ENCODE data around the gene SIMC1. TPM values are rescaled to one million over a fixed set of nuclear protein-coding genes. Genes with fewer than 3 reads are reported as not detected.

SIMC1 gene
- polyA plus RNA-seq, 1 of the 3 experiments (the other 2 are of a cell fraction), result 12.4 TPM

DNA sequence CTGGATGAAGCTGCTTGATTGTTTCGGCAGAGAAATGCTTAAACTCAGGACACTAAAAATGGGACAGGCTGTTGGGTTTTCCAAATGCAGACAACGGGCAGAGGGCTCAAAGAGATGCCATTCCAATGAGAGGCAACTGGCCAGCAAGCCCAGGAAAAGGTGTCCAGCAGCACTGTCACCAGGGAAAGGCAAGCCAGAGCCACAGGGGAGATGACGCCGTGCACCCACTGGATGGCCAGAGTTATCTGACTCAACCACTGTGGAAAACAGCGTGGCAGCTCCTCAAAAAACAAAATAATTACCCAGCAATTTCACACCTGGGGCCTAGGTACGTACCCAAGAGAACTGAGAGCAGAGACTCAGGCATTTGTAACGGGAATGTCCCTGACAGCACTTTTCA, 48.4 kb upstream of the SIMC1 start:
- no peaks in the 10 kb centered on the region for H3F3A ChIP-seq (replicated peaks; ENCODE audit: insufficient read depth)
- 76% methylated on average over 7 of the region's 7 CpGs for WGBS (ENCODE audit: low lambda C conversion rate)
- H3K27ac ChIP-seq (ENCODE audit: low read depth in 2 of 2, low read length in 1 of 2), result no peak overlapping the region
- H4K20me1 ChIP-seq (ENCODE audit: insufficient read depth), result no peaks in the 10 kb centered on the region
- no peaks in the 10 kb centered on the region for H3K9me3 ChIP-seq
- TF ChIP-seq ELF1 (IDR thresholded peaks at IDR 0.05) (no peak), RCOR1 (IDR thresholded peaks at IDR 0.05; ENCODE audit: low read length) (no peak), YY1 (IDR thresholded peaks at IDR 0.05; ENCODE audit: low read depth) (no peak), RXRA (IDR thresholded peaks at IDR 0.05; ENCODE audit: borderline replicate concordance, low read depth) (no peak), FOXJ3 (CRISPR knock-in tag; IDR thresholded peaks at IDR 0.05) (no peak)
- TF ChIP-seq, protein P1, sequence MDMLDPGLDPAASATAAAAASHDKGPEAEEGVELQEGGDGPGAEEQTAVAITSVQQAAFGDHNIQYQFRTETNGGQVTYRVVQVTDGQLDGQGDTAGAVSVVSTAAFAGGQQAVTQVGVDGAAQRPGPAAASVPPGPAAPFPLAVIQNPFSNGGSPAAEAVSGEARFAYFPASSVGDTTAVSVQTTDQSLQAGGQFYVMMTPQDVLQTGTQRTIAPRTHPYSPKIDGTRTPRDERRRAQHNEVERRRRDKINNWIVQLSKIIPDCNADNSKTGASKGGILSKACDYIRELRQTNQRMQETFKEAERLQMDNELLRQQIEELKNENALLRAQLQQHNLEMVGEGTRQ (IDR thresholded peaks at IDR 0.05; ENCODE audit: borderline replicate concordance, low read depth, low read length), result no peak
- CTCF ChIA-PET, result no interaction called here
- H3K27me3 ChIP-seq (ENCODE audit: insufficient read depth), result no peaks in the 10 kb centered on the region
- no peak for DNase-seq
- no peaks in the 10 kb centered on the region for H3K79me2 ChIP-seq (ENCODE audit: insufficient read depth)
- no peak overlapping the region for H3K4me3 ChIP-seq (ENCODE audit: low read depth in 2 of 2, low read length in 1 of 2)
- H3K4me1 ChIP-seq (ENCODE audit: control insufficient read depth in 1 of 2, insufficient read depth in 2 of 2, low read depth in 1 of 2, low read length in 1 of 2), result peaks cover 2 to 4% of the 10 kb centered on the region in 2 experiments; a peak in 1 of 4 replicates
- H3K36me3 ChIP-seq (replicated peaks in 1 of 2; ENCODE audit: control insufficient read depth in 1 of 2, insufficient read depth in 2 of 2, low read length in 1 of 2), result no peaks in the 10 kb centered on the region
- no peak overlapping the region for H3K9ac ChIP-seq
- H3K9me2 ChIP-seq, result no peaks in the 10 kb centered on the region
- POLR2A ChIA-PET, result no interaction called here
- H2AFZ ChIP-seq (ENCODE audit: low read depth), result no peak overlapping the region
- no peak overlapping the region for H3K4me2 ChIP-seq

DNA sequence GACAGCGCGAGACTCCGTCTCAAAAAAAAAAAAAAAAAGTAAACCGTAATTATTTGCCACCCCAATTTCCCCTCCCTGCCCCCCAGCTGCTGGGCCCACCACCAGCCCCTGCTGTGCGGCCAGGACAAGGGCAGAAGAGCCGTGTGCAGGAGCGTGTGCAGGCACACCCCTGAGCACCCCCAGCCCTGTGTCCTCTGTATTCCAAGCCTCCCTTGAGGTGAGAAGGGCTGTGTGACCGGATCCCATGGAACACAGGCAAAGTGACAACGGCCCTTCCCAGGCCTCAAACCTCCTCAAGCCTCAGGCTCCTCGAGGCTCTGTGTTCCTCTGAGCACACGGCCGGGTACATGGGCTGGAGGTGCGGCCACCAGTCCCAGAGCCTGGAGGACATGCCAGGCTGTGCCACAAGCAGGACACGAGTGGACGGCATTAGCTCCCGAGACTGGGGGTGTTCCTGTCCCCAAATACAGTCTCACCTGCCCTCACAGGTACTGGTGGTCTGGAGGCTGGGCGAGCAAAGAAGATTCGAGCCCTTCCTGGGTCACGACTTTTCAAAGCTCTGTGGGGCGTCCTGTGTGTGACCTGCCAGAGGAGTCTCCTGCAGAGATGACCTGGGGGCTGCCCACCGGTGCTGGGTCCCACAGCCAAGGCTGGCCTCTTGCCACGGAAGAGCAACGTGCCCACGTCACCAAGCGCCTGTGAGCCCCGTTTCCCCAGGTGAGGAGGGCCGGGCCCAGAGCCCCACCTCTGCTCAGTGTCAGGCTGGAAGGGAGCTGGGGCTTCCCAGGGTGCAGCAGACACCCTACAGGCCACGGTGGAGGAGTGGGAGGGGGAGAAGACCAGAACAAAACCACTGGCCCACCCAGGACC, 47.1 kb upstream of the SIMC1 start:
- H3F3A ChIP-seq (replicated peaks; ENCODE audit: insufficient read depth), result no peaks in the 10 kb centered on the region
- TF ChIP-seq, protein P2, sequence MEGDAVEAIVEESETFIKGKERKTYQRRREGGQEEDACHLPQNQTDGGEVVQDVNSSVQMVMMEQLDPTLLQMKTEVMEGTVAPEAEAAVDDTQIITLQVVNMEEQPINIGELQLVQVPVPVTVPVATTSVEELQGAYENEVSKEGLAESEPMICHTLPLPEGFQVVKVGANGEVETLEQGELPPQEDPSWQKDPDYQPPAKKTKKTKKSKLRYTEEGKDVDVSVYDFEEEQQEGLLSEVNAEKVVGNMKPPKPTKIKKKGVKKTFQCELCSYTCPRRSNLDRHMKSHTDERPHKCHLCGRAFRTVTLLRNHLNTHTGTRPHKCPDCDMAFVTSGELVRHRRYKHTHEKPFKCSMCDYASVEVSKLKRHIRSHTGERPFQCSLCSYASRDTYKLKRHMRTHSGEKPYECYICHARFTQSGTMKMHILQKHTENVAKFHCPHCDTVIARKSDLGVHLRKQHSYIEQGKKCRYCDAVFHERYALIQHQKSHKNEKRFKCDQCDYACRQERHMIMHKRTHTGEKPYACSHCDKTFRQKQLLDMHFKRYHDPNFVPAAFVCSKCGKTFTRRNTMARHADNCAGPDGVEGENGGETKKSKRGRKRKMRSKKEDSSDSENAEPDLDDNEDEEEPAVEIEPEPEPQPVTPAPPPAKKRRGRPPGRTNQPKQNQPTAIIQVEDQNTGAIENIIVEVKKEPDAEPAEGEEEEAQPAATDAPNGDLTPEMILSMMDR (IDR thresholded peaks at IDR 0.05), result no peak
- no peak for TF ChIP-seq JUND (IDR thresholded peaks at IDR 0.05)
- TF ChIP-seq NRF1 (IDR thresholded peaks at IDR 0.05; ENCODE audit: low read depth, low read length), result no peak
- TF ChIP-seq, protein P1 (IDR thresholded peaks at IDR 0.05; ENCODE audit: borderline replicate concordance, low read depth, low read length), result no peak
- TF ChIP-seq FOXJ3 (CRISPR knock-in tag; IDR thresholded peaks at IDR 0.05), result no peak
- TF ChIP-seq, protein P3, sequence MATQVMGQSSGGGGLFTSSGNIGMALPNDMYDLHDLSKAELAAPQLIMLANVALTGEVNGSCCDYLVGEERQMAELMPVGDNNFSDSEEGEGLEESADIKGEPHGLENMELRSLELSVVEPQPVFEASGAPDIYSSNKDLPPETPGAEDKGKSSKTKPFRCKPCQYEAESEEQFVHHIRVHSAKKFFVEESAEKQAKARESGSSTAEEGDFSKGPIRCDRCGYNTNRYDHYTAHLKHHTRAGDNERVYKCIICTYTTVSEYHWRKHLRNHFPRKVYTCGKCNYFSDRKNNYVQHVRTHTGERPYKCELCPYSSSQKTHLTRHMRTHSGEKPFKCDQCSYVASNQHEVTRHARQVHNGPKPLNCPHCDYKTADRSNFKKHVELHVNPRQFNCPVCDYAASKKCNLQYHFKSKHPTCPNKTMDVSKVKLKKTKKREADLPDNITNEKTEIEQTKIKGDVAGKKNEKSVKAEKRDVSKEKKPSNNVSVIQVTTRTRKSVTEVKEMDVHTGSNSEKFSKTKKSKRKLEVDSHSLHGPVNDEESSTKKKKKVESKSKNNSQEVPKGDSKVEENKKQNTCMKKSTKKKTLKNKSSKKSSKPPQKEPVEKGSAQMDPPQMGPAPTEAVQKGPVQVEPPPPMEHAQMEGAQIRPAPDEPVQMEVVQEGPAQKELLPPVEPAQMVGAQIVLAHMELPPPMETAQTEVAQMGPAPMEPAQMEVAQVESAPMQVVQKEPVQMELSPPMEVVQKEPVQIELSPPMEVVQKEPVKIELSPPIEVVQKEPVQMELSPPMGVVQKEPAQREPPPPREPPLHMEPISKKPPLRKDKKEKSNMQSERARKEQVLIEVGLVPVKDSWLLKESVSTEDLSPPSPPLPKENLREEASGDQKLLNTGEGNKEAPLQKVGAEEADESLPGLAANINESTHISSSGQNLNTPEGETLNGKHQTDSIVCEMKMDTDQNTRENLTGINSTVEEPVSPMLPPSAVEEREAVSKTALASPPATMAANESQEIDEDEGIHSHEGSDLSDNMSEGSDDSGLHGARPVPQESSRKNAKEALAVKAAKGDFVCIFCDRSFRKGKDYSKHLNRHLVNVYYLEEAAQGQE (IDR thresholded peaks at IDR 0.05; ENCODE audit: low read depth, low read length), result no peak
- no peak for TF ChIP-seq GATA2 (CRISPR knock-in tag; IDR thresholded peaks at IDR 0.05)
- TF ChIP-seq FOXM1 (IDR thresholded peaks at IDR 0.05; ENCODE audit: low read depth), result no peak
- TF ChIP-seq TEAD4 (IDR thresholded peaks at IDR 0.05; ENCODE audit: borderline replicate concordance, insufficient read depth), result no peak
- TF ChIP-seq, protein P4, sequence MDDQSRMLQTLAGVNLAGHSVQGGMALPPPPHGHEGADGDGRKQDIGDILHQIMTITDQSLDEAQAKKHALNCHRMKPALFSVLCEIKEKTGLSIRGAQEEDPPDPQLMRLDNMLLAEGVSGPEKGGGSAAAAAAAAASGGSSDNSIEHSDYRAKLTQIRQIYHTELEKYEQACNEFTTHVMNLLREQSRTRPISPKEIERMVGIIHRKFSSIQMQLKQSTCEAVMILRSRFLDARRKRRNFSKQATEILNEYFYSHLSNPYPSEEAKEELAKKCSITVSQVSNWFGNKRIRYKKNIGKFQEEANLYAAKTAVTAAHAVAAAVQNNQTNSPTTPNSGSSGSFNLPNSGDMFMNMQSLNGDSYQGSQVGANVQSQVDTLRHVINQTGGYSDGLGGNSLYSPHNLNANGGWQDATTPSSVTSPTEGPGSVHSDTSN (IDR thresholded peaks at IDR 0.05), result no peak
- no peaks in the 10 kb centered on the region for H3K9me2 ChIP-seq
- H3K79me2 ChIP-seq (ENCODE audit: insufficient read depth), result no peaks in the 10 kb centered on the region
- no peaks in the 10 kb centered on the region for H3K27me3 ChIP-seq (ENCODE audit: insufficient read depth)
- 74% methylated on average over 16 of the region's 28 CpGs for WGBS (ENCODE audit: low lambda C conversion rate)
- peaks cover 0 to 2% of the 10 kb centered on the region in 2 experiments; a peak in 1 of 4 replicates for H3K4me1 ChIP-seq (ENCODE audit: control insufficient read depth in 1 of 2, insufficient read depth in 2 of 2, low read depth in 1 of 2, low read length in 1 of 2)
- no peak overlapping the region for H2AFZ ChIP-seq (ENCODE audit: low read depth)
- ChIA-PET CTCF (no interaction called here), POLR2A (no interaction called here)
- H3K4me3 ChIP-seq (ENCODE audit: low read depth in 2 of 2, low read length in 1 of 2), result no peak overlapping the region
- H3K4me2 ChIP-seq, result no peak overlapping the region
- H4K20me1 ChIP-seq (ENCODE audit: insufficient read depth), result no peaks in the 10 kb centered on the region
- no peak overlapping the region for H3K9ac ChIP-seq
- H3K36me3 ChIP-seq (replicated peaks in 1 of 2; ENCODE audit: control insufficient read depth in 1 of 2, insufficient read depth in 2 of 2, low read length in 1 of 2), result no peaks in the 10 kb centered on the region
- H3K9me3 ChIP-seq, result no peaks in the 10 kb centered on the region
- no peak for DNase-seq
- H3K27ac ChIP-seq (ENCODE audit: low read depth in 2 of 2, low read length in 1 of 2), result no peak overlapping the region

Data from SK-N-SH (cell line).